ENCODE results near the gene ANKS4B.

ANKS4B gene

GRCh38 chr16:21274172-21274726 is 40.8 kb downstream of the ANKS4B start:
- H3K4me1 ChIP-seq (ENCODE audit: insufficient read depth, poor library complexity, severe bottlenecking) = no peaks in the 10 kb centered on the region
- peaks cover 50% of the 10 kb centered on the region for H3K27me3 ChIP-seq (ENCODE audit: insufficient read depth, poor library complexity, severe bottlenecking)
- no peak for DNase-seq (ENCODE audit: low spot score)
- ATAC-seq (ENCODE audit: low read depth) = no peak
- H3K27ac ChIP-seq (ENCODE audit: poor library complexity, severe bottlenecking) = no peak overlapping the region
- H3K4me3 ChIP-seq (ENCODE audit: severe bottlenecking) = no peak overlapping the region
- H3K9me3 ChIP-seq (ENCODE audit: severe bottlenecking) = no peaks in the 10 kb centered on the region
- H3K36me3 ChIP-seq (ENCODE audit: low read depth) = no peaks in the 10 kb centered on the region
- TF ChIP-seq CTCF (IDR thresholded peaks at IDR 0.05; ENCODE audit: poor library complexity, severe bottlenecking) = no peak

GRCh38 chr16:21275529-21275928 is 42.0 kb downstream of the ANKS4B start:
- H3K4me3 ChIP-seq (ENCODE audit: severe bottlenecking) = no peak overlapping the region
- no peak for DNase-seq (ENCODE audit: low spot score)
- no peak overlapping the region for H3K27ac ChIP-seq (ENCODE audit: poor library complexity, severe bottlenecking)
- peaks cover 59% of the 10 kb centered on the region for H3K27me3 ChIP-seq (ENCODE audit: insufficient read depth, poor library complexity, severe bottlenecking)
- no peaks in the 10 kb centered on the region for H3K4me1 ChIP-seq (ENCODE audit: insufficient read depth, poor library complexity, severe bottlenecking)
- H3K9me3 ChIP-seq (ENCODE audit: severe bottlenecking) = no peaks in the 10 kb centered on the region
- ATAC-seq (ENCODE audit: low read depth) = no peak
- H3K36me3 ChIP-seq (ENCODE audit: low read depth) = no peaks in the 10 kb centered on the region
- no peak for TF ChIP-seq CTCF (IDR thresholded peaks at IDR 0.05; ENCODE audit: poor library complexity, severe bottlenecking)

GRCh38 chr16:21276090-21276489 is 42.6 kb downstream of the ANKS4B start:
- H3K36me3 ChIP-seq (ENCODE audit: low read depth) = no peaks in the 10 kb centered on the region
- no peak overlapping the region for H3K4me3 ChIP-seq (ENCODE audit: severe bottlenecking)
- no peak for ATAC-seq (ENCODE audit: low read depth)
- TF ChIP-seq CTCF (IDR thresholded peaks at IDR 0.05; ENCODE audit: poor library complexity, severe bottlenecking) = no peak
- no peak for DNase-seq (ENCODE audit: low spot score)
- no peaks in the 10 kb centered on the region for H3K9me3 ChIP-seq (ENCODE audit: severe bottlenecking)
- no peaks in the 10 kb centered on the region for H3K4me1 ChIP-seq (ENCODE audit: insufficient read depth, poor library complexity, severe bottlenecking)
- no peak overlapping the region for H3K27ac ChIP-seq (ENCODE audit: poor library complexity, severe bottlenecking)
- peaks cover 59% of the 10 kb centered on the region for H3K27me3 ChIP-seq (ENCODE audit: insufficient read depth, poor library complexity, severe bottlenecking)

GRCh38 chr16:21277045-21277926 is 43.8 kb downstream of the ANKS4B start:
- H3K27ac ChIP-seq (ENCODE audit: poor library complexity, severe bottlenecking) = no peak overlapping the region
- no peaks in the 10 kb centered on the region for H3K9me3 ChIP-seq (ENCODE audit: severe bottlenecking)
- ATAC-seq (ENCODE audit: low read depth) (no peak), DNase-seq (ENCODE audit: low spot score) (no peak)
- H3K4me1 ChIP-seq (ENCODE audit: insufficient read depth, poor library complexity, severe bottlenecking) = no peaks in the 10 kb centered on the region
- TF ChIP-seq CTCF (IDR thresholded peaks at IDR 0.05; ENCODE audit: poor library complexity, severe bottlenecking) = no peak
- H3K27me3 ChIP-seq (ENCODE audit: insufficient read depth, poor library complexity, severe bottlenecking) = peaks cover 59% of the 10 kb centered on the region
- H3K4me3 ChIP-seq (ENCODE audit: severe bottlenecking) = no peak overlapping the region
- H3K36me3 ChIP-seq (ENCODE audit: low read depth) = no peaks in the 10 kb centered on the region

Measured in RWPE2 (cell line).